Skin of body (tissue), 2 donors: ENCODE data around the gene EPOP. TPM values are rescaled to one million over a fixed set of nuclear protein-coding genes. Genes with fewer than 3 reads are reported as not detected.

Source experiments
- DNase-seq: peaks from one replicate; lab custom pipeline; 2025; lab: John Stamatoyannopoulos, UW
- total RNA-seq: library from RNA; depleted of rRNA; stranded (reverse); fragments of >200 nt; gene quantifications from one replicate; pipeline ENCODE4 v1.2.3, GENCODE V29; 2014

The EPOP gene
- total RNA-seq, 1 donor from 2014 or later = 0.49 TPM

GRCh38 chr17:38705803-38706504 is 31.2 kb upstream of the EPOP start:
- peak; percentile 34 for DNase-seq

GRCh38 chr17:38705523-38705802 is 30.7 kb upstream of the EPOP start:
- no peak for DNase-seq

DNA sequence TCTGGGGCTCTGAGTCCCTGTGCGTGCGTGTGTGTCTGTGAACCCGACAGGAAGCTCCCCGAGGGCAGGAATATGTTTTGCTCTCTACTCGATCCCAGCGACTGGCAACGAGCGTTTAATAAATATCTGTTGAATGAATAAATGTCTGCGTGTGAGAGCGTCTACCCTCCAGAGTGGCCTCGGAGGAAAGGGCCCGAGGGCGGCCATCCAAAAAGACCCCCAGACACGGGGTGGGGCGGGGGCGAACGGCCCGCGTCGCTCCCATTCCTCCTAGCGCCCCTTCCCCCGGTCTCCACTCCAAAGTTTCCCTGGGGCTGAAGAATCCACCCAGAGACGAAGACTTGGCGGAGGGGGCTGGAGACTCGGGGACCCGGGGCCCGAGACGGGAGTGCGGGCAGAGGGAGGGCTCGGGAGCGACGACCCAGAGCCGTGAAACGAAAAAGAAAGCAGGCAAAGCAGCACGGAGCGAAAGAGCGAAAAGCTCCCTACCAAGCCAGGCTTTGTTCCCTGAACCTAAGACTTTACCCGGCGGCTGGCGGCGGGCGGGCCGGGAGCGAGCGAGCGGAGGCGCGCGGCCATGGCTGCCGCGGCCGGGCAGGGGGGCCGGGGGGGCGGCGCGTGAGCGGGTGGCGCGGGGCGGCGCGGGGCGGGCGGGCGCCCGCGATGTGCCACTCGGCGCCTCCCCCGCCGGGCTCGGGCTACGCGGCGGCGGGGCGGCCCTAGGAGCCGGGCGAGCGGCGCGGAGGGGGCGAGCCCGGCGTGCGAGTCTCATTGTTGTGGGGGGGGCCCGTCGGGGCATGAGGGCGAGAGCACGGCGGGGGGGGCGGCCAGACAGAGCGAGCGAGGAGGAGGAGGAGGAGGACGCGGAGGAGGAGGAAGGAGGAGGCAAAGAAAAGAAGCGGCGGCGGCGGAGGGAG is 30.1 kb upstream of the EPOP start, which contains the start of gene MLLT6:
MLLT6 (plus strand) TSS at position 668 of the 917 bp plus-strand sequence. CDS start 360 bp downstream, outside the sequence.
- DNase-seq = peak; percentile 67

GRCh38 chr17:38703742-38704605 is 29.2 kb upstream of the EPOP start:
- DNase-seq = no peak

DNA sequence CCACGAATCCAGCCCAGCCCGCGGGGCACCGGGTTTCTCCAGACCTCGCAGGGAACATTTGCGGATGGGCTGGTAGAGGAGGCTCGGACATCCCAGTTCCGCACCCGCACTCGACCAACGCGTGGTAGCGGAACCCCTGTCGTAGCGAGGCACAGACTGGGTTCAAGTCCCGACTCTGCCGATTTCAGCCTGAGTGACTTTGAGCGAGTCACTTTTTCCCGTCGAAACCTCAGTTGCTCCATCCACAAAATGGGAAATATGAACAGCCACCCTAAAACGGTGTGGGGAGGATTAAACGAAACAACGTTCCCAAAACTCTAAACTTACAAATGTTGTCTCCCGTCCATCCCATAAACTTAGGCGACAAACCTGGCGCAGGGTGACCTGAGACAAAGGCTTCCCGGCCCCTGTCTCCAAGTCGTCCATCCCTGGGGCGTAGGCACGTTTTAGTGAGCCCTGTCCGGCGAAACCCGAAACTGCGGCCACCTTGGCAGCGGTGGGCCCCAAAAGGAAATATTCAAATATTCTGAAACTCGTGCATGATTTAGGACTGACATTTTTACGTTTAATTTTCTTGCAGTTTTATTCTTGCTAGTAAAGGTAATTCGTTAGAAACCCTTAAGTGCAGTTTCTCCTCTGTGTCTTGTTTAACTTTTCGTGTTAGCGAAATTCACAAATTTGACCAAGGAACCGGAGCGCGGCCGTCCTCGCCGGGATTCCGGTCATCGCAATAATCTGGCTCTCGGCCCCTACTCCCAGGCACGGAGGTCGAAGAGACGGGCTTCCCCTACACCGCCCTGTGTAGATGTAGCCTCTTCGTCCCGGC is 28.4 kb upstream of the EPOP start:
- no peak for DNase-seq

DNA sequence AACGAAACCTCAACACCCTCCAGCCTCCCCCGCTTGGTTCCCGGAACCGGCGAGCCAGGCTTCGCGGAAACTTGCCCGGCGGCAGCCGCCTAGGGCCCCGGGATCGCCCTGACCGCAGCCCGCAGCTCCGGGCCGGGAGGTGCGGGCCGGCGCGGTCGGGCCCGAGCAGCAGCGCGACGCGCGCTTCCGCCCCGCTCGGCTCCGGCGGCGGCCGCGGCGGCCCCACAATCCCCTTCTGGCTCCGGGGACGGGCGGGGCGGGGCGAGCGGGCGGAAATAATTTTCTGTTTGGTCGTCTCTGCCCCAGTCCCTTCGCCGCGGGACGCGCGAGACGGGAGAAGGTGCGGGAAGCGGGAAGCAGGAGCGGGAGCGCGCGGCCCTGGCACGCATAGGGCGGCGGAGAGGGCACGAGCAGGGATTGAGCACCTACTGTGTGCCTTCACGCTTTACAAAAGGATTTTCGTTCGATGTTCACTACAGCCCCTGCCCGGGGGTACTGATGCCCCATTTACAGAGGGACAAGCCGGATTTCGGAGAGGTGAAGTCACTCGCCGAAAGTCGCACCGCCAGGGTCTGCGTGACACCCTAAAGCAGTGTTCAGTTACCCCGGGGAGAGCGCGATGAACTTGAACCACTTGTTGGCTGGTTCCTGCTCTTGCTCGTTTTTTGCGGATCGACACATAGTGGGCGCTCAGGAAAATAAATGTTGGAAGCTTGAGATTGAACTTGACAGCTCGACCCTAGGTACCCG is 27.6 kb upstream of the EPOP start:
- DNase-seq = peak; percentile 79

GRCh38 chr17:38701504-38702165 is 26.9 kb upstream of the EPOP start:
- DNase-seq = no peak

DNA sequence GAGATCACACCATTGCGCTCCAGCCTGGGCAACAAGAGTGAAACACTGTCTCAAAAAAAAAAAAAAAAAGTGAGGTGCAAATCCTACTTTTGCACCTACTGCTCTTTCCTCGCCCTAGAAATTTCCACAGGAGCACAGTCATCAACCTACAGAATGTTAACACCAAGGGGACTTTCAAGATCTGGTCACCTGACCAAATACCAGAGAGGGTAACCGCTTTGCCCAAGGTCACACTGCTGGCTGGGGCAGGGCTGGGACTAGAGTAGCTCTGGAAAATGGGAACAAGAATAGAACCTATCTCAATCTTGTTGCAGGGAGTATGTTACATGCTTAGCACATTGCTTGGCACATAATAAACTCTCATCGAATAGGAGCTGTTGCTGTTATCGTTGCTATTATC is 24.0 kb upstream of the EPOP start:
- no peak for DNase-seq

DNA sequence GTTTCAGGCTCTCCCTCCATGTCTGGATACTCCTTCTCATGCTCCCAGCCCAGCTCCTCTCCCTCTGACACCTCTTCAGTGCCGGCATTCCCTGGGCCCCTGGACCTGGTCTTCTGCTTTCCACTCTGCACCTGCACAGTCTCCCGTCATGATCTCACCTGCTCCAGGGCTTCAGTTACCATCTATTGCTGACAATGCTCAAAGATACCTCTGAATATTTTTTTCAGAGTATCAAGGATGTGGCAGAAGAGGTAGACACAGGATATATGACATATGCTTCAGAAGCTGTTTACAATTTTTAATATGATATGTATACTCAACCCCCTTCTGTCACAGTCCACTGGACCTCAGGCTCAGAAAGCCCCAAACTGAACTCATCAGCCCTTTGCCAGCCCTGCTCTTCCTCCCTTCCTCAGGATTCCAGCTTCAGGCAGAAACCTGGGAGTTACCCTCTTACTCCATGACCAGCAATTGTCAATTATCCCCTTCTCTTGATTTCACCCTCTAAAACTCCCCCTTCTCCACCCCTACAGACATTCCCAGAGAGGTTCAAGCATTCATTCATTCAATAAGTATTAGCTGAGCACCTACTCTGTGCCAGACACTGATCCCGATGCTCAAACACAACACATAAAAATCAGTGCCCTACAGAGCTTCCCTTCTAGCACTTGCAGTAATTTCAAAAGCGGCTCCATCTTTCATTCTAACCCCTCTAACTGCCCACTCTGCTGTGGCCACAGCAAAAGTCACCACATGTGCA is 22.5 kb upstream of the EPOP start:
- no peak for DNase-seq

GRCh38 chr17:38693700-38694329 is 19.1 kb upstream of the EPOP start:
- DNase-seq = peak; percentile 81

DNA sequence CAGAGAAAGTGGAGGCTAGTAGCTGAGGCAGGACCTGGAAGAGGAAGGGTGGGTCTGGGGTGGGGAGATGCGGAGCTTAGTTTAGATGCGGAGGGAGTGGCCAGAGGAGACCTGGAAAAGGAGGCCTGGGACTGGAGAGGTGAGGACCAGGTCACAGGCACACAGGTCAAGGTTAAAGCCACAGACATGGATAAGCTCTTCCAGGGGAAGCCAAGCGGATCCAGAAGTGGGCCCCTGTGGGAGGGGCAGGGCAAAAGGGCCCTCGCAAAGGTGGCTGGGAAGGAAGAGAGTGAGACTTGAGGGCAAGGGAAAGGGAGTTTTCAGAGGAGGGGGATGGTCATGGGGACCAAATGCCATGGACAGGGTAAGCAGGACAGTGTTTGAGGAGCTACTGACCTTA is 16.4 kb upstream of the EPOP start:
- no peak for DNase-seq

DNA sequence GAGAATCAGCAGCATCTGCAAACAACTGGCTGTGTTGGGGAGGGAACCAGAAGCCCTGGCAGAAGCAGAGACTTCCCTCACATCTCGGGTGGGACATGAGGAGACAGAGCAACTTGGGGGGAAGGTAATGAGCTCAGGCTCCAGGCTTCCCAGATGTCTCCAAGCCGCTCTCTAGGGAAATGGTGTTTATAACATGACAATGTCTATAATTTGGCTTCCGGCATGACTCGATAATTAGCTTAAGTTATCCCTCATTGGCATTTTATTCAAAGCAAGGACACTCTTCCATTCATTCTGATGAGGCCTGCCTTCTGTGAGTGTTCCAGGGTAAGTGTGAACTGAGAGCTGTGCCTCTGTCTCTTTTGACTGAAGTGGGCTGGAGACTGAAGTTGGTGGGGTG is 15.6 kb upstream of the EPOP start:
- DNase-seq = peak; percentile 42

DNA sequence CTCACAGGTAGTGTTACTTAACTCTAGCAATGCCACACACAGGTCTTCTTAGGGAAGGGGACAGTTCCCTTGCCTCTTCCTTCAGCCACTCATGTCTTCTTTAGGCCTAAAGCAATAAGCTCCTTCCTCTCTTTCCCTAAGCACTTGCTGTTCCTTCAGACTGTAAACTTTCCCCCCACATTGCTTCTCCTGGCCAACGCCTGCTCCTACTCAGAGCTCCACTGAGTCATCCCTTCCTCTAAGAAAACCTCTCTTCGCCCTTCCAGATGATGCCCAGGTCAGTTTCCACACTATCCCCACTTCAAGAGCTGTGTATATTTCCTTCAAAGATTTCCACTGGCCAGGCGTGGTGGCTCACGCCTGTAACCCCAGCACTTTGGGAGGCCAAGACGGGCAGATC is 12.5 kb upstream of the EPOP start:
- DNase-seq = no peak

DNA sequence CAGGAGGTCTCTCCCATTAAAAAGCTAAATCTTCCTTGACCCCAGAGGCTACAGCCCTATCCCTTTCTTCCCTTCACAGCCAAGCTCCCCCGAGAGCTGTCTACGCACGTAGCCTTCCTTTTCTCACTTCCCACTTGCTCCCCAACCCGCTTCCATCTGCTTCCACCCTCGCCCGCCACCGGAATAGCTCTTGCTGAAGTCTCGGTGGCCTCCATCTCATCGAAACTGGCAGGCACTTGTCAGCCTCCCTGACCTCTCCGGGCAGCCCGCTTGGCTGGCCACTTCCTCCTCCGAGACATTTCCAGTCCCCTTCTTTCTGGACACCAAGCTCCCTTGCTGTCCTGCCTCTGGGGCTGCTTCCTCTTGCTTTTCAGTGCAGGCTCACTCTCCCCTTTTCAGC is 10.7 kb upstream of the EPOP start:
- no peak for DNase-seq

GRCh38 chr17:38681096-38681495 is 6.3 kb upstream of the EPOP start:
- DNase-seq = no peak

DNA sequence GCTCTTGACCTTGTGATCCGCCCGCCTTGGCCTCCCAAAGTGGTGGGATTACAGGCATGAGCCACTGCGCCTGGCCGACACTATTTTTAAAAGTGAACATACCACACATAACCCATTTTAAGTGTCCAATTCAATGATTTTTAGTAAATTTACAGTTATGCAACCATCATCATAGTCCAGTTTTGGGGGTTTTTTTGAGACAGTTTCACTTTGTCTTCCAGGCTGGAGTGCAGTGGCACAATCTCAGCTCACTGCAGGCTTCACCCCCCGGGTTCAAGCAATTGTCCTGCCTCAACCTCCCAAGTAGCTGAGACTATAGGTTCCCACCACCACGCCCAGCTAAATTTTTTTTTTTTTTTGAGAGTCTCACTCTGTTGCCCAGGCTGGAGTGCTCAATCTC is 3.1 kb upstream of the EPOP start:
- DNase-seq = no peak

GRCh38 chr17:38676706-38677504 is 2.1 kb upstream of the EPOP start:
- peak; percentile 72 for DNase-seq
